Adrenal gland (tissue), 12 donors: ENCODE data around the gene AKT3. TPM values are rescaled to one million over a fixed set of nuclear protein-coding genes. Genes with fewer than 3 reads are reported as not detected.

Experiments used
- DNase-seq, 7 donors: peaks; one replicate each; pipeline ENCODE4 v3.0.0-alpha.2; 2019 to 2020
- H3K27ac ChIP-seq, 5 donors: fragments of 200-600 bp; sonication (generic) in 4 of 5; 1 replicate in 3 of 5; 2 replicates in 2 of 5; pipeline versions ENCODE4 v1.5.1 to v1.8.0; 2016 to 2020; ENCODE audit warnings: mild to moderate bottlenecking in 1 of 5
- H3K27me3 ChIP-seq: fragments of 200-600 bp; 2 replicates; pipeline ENCODE4 v1.8.0; 2021
- H3K36me3 ChIP-seq, 2 donors: fragments of 200-600 bp; replicated peaks in 1 of 2; 1 replicate in 1 of 2; 2 replicates in 1 of 2; pipeline versions ENCODE4 v1.5.1 to v1.8.0; 2018 to 2022
- H3K4me1 ChIP-seq, 2 donors: fragments of 200-600 bp; replicated peaks in 1 of 2; 1 replicate in 1 of 2; 2 replicates in 1 of 2; pipeline versions ENCODE4 v1.5.1 to v1.8.0; 2018 to 2021
- H3K4me3 ChIP-seq, 4 donors: fragments of 200-600 bp; sonication (generic) in 3 of 4; one replicate each; pipeline ENCODE4 v1.5.1; 2016 to 2018
- H3K9me3 ChIP-seq, 3 donors: fragments of 200-600 bp; sonication (generic) in 1 of 3; replicated peaks in 1 of 3; 1 replicate in 2 of 3; 2 replicates in 1 of 3; pipeline versions ENCODE4 v1.5.1 to v1.8.0; 2016 to 2021
- CTCF ChIP-seq, 6 experiments: fragments of 450-650 bp in 4 of 6; fragments of 200-600 bp in 2 of 6; sonication (generic) in 1 of 6; IDR thresholded peaks; 1 replicate in 5 of 6; 2 replicates in 1 of 6; pipeline versions ENCODE4 v1.5.1 to v1.8.0; 2016 to 2021; ENCODE audit warnings: antibody characterized with exemption in 6 of 6, mild to moderate bottlenecking in 2 of 6, moderate library complexity in 1 of 6
- POLR2A ChIP-seq, 2 donors: fragments of 450-650 bp; IDR thresholded peaks; one replicate each; pipeline ENCODE4 v1.6.1; 2017; ENCODE audit warnings: antibody characterized with exemption in 2 of 2, mild to moderate bottlenecking in 2 of 2, moderate library complexity in 1 of 2
- WGBS, 4 donors: extraction: QIAGEN DNeasy Blood & Tissue Kit in 2 of 4; methylation state at CpG; one replicate each; pipeline versions ENCODE4 v1.1.5 to v1.1.7; 2013 to 2017; 5-methylcytosine and 5-hydroxymethylcytosine counted together
- intact Hi-C, 2 donors: fragments of 100-400 bp; cut with DNase I; formaldehyde crosslinking; loops; one replicate each; pipeline versions ENCODE4 v1.14.1 to v1.15.0; 2022 to 2023
- polyA plus RNA-seq, 3 donors: library from polyadenylated mRNA; stranded (reverse); fragments of 200-250 nt in 2 of 3; fragments of 350-450 nt in 1 of 3; fragmentation: Illumina TruSeq in 1 of 3; extraction: RNeasy Lipid Tissue Mini Kit (QIAGEN cat#74804) in 1 of 3; gene quantifications; one replicate each; pipeline ENCODE4 v1.2.3, GENCODE V29; 2013 to 2014
- total RNA-seq, 9 donors: library from RNA; depleted of rRNA in 4 of 9; stranded (reverse); fragments of >200 nt in 4 of 9; fragments of 120-200 nt in 1 of 9; fragmentation: NEBNext Ultra II Directional in 1 of 9; extraction: Animal tissue kit (Norgen Biotek cat#: 25700) in 1 of 9; gene quantifications; one replicate each; pipeline versions ENCODE4 v1.1.0 to v1.2.4, GENCODE V29; 2013 to 2023
- donor health status: healthy with polysubstance abuse.
- donor health status: Bipolar disorder and iron deficiency.
- donor health status: DM: yes; HTN: yes; CAD: no.
- donor health status: DM: no; HTN: no; CAD: no.
- donor health status: DM: no; HTN: no; CAD: no.
- donor health status: DM: yes; HTN: yes; CAD: no.

The AKT3 gene
- total and polyA plus RNA-seq, 12 donors: 11.4 to 82.3 (median 32.4) TPM

DNA sequence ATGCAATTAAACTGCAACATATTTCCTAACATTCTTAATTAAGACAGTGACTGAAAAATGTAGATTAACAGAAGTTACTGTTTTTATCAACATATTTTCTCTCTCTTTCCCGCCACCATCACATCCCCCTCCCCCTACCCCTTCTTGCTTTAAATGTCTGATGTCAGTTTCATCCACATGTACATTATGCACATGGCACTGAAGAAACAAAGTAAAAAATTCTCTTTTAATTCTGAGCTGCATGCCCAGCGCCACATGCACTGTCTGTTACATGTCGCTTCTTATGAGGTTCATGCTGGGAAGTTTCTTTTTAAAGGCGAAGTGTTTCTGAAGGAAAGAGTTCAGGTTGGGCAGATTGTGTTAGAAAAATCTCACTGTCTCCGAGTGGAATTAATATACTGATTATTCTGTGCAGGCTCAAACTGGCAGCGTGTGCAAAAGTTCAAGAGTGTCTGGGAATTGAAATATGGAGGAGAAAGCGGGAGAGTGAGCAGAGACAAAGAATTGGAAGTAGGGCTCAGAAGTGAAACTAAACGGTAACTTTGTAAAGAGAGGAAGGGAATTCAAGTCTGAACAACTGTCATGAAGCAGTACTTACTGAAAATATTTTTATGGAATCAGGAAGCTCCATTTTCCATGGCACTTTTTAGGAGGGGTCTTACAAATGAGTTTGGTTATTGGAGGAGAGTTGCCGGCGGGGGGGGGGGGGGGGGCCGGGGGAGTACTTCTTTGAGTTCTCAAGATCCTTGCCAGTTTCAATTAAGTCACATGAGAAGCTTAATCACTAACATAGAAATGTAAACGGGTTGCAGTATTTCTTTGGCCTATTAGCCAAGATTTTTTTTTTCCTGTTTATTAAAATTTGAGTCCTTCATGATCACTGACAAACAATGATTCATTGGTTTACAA lies 376.6 kb downstream of the AKT3 start:
- WGBS, 4 donors: 15 to 26% (median 23%) methylated on average over 10 to 12 of the region's 12 CpGs
- TF ChIP-seq POLR2A (IDR thresholded peaks at IDR 0.05) (no peak), CTCF (IDR thresholded peaks at IDR 0.05) (no peak)
- Histone ChIP-seq H3K4me1 (peaks cover 10 to 29% of the 10 kb centered on the region in 2 donors), H3K4me3 (peak overlapping the region in 3 of 4 donors; percentile 28 to 50 (median 29)), H3K36me3 (no peaks in the 10 kb centered on the region), H3K27ac (peak overlapping the region in 1 of 5 donors; percentile 24), H3K27me3 (no peaks in the 10 kb centered on the region), H3K9me3 (no peaks in the 10 kb centered on the region)
- intact Hi-C loops: no loop called here
- DNase-seq: no peak

DNA sequence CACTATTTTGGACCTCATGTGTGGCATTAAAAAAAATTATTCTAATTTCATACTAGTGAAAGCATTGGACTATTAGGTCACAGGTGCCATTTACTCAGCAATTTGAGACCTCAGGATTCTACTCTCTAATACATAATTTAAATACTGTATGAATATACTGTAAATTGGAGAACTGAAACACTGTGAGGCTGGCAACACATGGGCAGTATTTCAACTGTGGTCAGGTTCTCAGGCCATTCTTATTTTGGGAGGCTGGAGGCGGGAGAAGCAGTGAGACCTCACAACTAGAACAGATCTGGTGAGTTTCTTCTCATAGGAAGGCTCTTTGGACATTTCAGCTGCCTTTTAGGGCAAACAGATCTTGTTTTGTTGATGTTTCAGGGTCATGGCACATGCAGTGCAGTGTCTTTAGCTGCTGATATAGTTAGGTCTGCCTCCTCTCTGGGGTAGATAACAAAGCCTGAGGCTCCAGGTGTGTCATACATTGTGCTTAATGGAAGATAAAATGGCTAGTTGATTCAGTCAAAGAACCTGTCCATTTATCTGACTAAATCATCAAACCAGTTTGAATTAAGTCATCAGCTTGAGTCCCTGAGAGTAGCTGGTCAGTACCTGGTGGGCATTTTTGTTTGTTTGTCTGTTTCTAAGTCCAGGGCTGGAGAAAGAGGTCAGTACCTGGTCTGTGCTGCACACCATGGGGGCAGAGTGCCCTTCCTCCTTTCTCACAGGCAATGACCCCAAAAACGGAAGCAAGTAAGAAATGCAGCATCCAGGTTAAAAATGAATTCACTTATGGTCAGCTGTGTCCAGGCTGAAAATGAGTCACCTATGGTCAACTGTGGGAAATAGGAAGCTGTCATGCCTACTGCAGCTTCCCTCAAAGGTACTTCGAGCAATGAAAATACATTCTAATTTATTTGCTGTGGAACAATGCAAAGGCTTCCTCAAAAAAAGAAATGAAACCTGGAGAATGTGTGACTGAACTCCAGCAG lies 378.0 kb downstream of the AKT3 start:
- WGBS, 4 donors: 50 to 67% (median 56%) methylated on average over 3 of the region's 3 CpGs
- Histone ChIP-seq H3K4me3 (no peak overlapping the region), H3K27ac (no peak overlapping the region), H3K36me3 (no peaks in the 10 kb centered on the region), H3K9me3 (no peaks in the 10 kb centered on the region), H3K4me1 (peaks cover 10 to 29% of the 10 kb centered on the region in 2 donors), H3K27me3 (no peaks in the 10 kb centered on the region)
- intact Hi-C loops: no loop called here
- TF ChIP-seq CTCF (IDR thresholded peaks at IDR 0.05): no peak
- no peak for TF ChIP-seq POLR2A (IDR thresholded peaks at IDR 0.05)
- DNase-seq: no peak

DNA sequence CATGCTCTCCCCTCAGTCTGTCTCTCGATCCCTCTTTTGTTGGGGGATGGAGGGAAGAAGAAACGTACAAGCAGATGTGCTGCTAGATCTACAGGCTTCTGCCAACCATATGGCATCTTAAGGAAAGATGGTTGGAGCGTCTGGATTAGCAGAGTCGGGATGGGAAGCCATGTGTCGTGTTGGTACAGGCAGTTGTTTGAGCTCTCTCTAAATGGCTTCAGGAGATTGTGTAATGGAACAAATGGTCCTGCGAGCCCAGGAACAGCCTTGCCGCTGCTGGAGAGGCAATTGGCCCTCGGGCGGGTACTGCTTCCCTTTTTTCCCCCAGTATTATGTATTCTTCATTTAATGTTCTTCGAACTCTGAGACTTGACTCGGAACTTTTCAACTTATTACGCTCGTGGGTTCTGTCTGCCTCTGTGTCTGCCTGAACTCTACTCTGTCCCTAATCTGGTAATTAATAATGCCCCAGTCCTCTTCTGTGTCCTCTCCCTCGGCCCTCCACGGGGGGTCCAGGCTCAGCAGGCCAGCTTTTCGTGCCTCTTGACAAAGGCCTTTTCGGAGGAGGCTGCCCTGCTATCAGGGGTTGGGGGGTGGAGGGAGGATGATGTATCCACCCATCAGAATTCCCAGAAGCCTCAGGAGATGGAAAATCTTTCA lies 378.9 kb downstream of the AKT3 start:
- peaks cover 10 to 29% of the 10 kb centered on the region in 2 donors for H3K4me1 ChIP-seq
- no peaks in the 10 kb centered on the region for H3K27me3 ChIP-seq
- DNase-seq: no peak
- H3K36me3 ChIP-seq: no peaks in the 10 kb centered on the region
- no peaks in the 10 kb centered on the region for H3K9me3 ChIP-seq
- TF ChIP-seq POLR2A (IDR thresholded peaks at IDR 0.05) (no peak), CTCF (IDR thresholded peaks at IDR 0.05) (no peak)
- H3K27ac ChIP-seq: no peak overlapping the region
- intact Hi-C loops: no loop called here
- 79 to 86% (median 81%) methylated on average over 17 of the region's 17 CpGs for WGBS, 4 donors
- H3K4me3 ChIP-seq: no peak overlapping the region
